IMR-90 (cell line): Measurements from ENCODE around the gene TOX3. TPM values are rescaled to one million over a fixed set of nuclear protein-coding genes. Genes with fewer than 3 reads are reported as not detected.

Experiments
- ATAC-seq: fragments of 200-7000 bp; cut with Tn5 transposase; 2 replicates; pipeline ENCODE4 v1.9.1; 2020; ENCODE audit warnings: low read depth, mild to moderate bottlenecking, moderate library complexity
- BruUV-seq: library from RNA; stranded (reverse); fragments of 400-500 nt; replicated peaks from 2 replicates; lab custom pipeline; 2021; lab: Mats Ljungman, UMichigan
- CTCF ChIA-PET: fragments of 300-600 bp; formaldehyde crosslinking; extraction: SDS; loops from one replicate; lab custom pipeline; 2021; ENCODE audit warnings: antibody characterized with exemption; lab: Yijun Ruan, JAX
- POLR2A ChIA-PET: fragments of 300-600 bp; sonication (Branson Sonifier 250); formaldehyde crosslinking; loops from one replicate; lab custom pipeline; 2022; ENCODE audit warnings: antibody characterized with exemption; ENCODE audit not compliant: unreplicated experiment; lab: Charles Lee
- DNase-seq: peaks from one replicate; pipeline ENCODE4 v3.0.0; 2013
- H2AFZ ChIP-seq: replicated peaks from 2 replicates; pipeline ENCODE3; 2013; ENCODE audit warnings: low read length, mild to moderate bottlenecking; ENCODE audit not compliant: poor library complexity
- H2AK5ac ChIP-seq: 2 replicates; pipeline ENCODE4 v1.6.1; 2013; ENCODE audit warnings: low read depth, low read length, inconsistent platforms
- H2AK9ac ChIP-seq: replicated peaks from 2 replicates; pipeline ENCODE3; 2013; ENCODE audit warnings: mild to moderate bottlenecking, low read depth, low read length, moderate library complexity; ENCODE audit not compliant: poor library complexity
- H2BK120ac ChIP-seq: 2 replicates; pipeline ENCODE4 v1.6.1; 2013; ENCODE audit warnings: low read depth, low read length, inconsistent platforms
- H2BK15ac ChIP-seq: 3 replicates; pipeline ENCODE4 v1.6.1; 2013; ENCODE audit warnings: low read depth, low read length, inconsistent platforms
- H2BK20ac ChIP-seq: 2 replicates; pipeline ENCODE4 v1.6.1; 2013; ENCODE audit warnings: low read depth, mild to moderate bottlenecking, inconsistent platforms, low read length, moderate library complexity
- H2BK5ac ChIP-seq: 2 replicates; pipeline ENCODE4 v1.6.1; 2013; ENCODE audit warnings: mild to moderate bottlenecking, low read depth, low read length, inconsistent platforms; ENCODE audit not compliant: poor library complexity, severe bottlenecking
- H3K14ac ChIP-seq: replicated peaks from 2 replicates; pipeline ENCODE4 v1.6.1; 2013; ENCODE audit warnings: low read depth, low read length, inconsistent platforms
- H3K18ac ChIP-seq: 2 replicates; pipeline ENCODE4 v1.6.1; 2013; ENCODE audit warnings: low read depth, low read length, control low read depth
- H3K23ac ChIP-seq: 2 replicates; pipeline ENCODE4 v1.6.1; 2013; ENCODE audit warnings: low read depth, low read length, inconsistent platforms
- H3K27ac ChIP-seq: 2 replicates; pipeline ENCODE4 v1.5.1; 2013; ENCODE audit warnings: mild to moderate bottlenecking, control low read depth, low read length; ENCODE audit not compliant: insufficient read depth
- H3K27me3 ChIP-seq: 2 replicates; pipeline ENCODE4 v1.6.1; 2013; ENCODE audit warnings: low read length; ENCODE audit not compliant: control insufficient read depth, insufficient read depth
- H3K36me3 ChIP-seq: 2 replicates; pipeline ENCODE4 v1.6.1; 2013; ENCODE audit warnings: low read length, mixed read lengths; ENCODE audit not compliant: control insufficient read depth, insufficient read depth
- H3K4ac ChIP-seq: 2 replicates; pipeline ENCODE4 v1.6.1; 2013; ENCODE audit warnings: low read depth, low read length, inconsistent platforms
- H3K4me1 ChIP-seq: 2 replicates; pipeline ENCODE4 v1.6.1; 2013; ENCODE audit warnings: low read length, mixed read lengths; ENCODE audit not compliant: control insufficient read depth, insufficient read depth
- H3K4me2 ChIP-seq: 2 replicates; pipeline ENCODE4 v1.6.1; 2013; ENCODE audit warnings: low read depth, mild to moderate bottlenecking, control low read depth, low read length, moderate library complexity
- H3K4me3 ChIP-seq: 2 replicates; pipeline ENCODE4 v1.5.1; 2013; ENCODE audit warnings: low read depth, mild to moderate bottlenecking, control low read depth, low read length, moderate library complexity; ENCODE audit not compliant: insufficient read depth
- H3K56ac ChIP-seq: 2 replicates; pipeline ENCODE4 v1.6.1; 2013; ENCODE audit warnings: low read length, inconsistent platforms; ENCODE audit not compliant: insufficient read depth; ENCODE audit errors: extremely low read depth
- H3K79me1 ChIP-seq, 2 experiments: 2 replicates each; pipeline ENCODE4 v1.6.1; 2013; ENCODE audit warnings: low read length in 2 of 2, inconsistent platforms in 1 of 2, low read depth in 1 of 2
- H3K9ac ChIP-seq: 2 replicates; pipeline ENCODE4 v1.6.1; 2013; ENCODE audit warnings: low read depth, low read length, control low read depth
- H3K9me1 ChIP-seq: 2 replicates; pipeline ENCODE4 v1.6.1; 2013; ENCODE audit warnings: low read length, inconsistent platforms; ENCODE audit not compliant: insufficient read depth
- H3K9me3 ChIP-seq: 2 replicates; pipeline ENCODE4 v1.6.1; 2013; ENCODE audit warnings: low read length; ENCODE audit not compliant: control insufficient read depth, insufficient read depth
- H4K20me1 ChIP-seq: 2 replicates; pipeline ENCODE4 v1.6.1; 2013; ENCODE audit warnings: low read length, inconsistent platforms; ENCODE audit not compliant: insufficient read depth
- H4K5ac ChIP-seq: 2 replicates; pipeline ENCODE4 v1.6.1; 2013; ENCODE audit warnings: mild to moderate bottlenecking, low read depth, low read length, control low read depth
- H4K8ac ChIP-seq, 2 experiments: 2 replicates each; pipeline ENCODE4 v1.6.1; 2013; ENCODE audit warnings: low read depth in 2 of 2, low read length in 2 of 2, control low read depth in 1 of 2, inconsistent platforms in 1 of 2
- H4K91ac ChIP-seq: 2 replicates; pipeline ENCODE4 v1.6.1; 2013; ENCODE audit warnings: low read depth, low read length, inconsistent platforms; ENCODE audit not compliant: insufficient read depth
- BHLHE40 ChIP-seq: fragments of 150-350 bp; IDR thresholded peaks from 2 replicates; pipeline ENCODE4 v1.6.1; 2016; ENCODE audit warnings: mild to moderate bottlenecking, low read depth, low read length
- CEBPB ChIP-seq: IDR thresholded peaks from 2 replicates; pipeline ENCODE4 v1.6.1; 2012; ENCODE audit warnings: low read depth, low read length, improper control_type of control experiment
- ELK1 ChIP-seq: fragments of 150-350 bp; IDR thresholded peaks from 2 replicates; pipeline ENCODE4 v1.6.1; 2016; ENCODE audit warnings: low read depth, mild to moderate bottlenecking, low read length, moderate library complexity, borderline replicate concordance
- POLR2A ChIP-seq: IDR thresholded peaks from 2 replicates; pipeline ENCODE4 v1.6.1; 2012; ENCODE audit warnings: mild to moderate bottlenecking, low read depth, low read length
- RAD21 ChIP-seq: IDR thresholded peaks from 2 replicates; pipeline ENCODE4 v1.6.1; 2012; ENCODE audit warnings: low read length, improper control_type of control experiment
- SMC3 ChIP-seq: fragments of 150-350 bp; IDR thresholded peaks from 2 replicates; pipeline ENCODE4 v1.6.1; 2016; ENCODE audit warnings: low read depth, mild to moderate bottlenecking, antibody characterized with exemption, low read length, moderate library complexity
- WGBS, 2 experiments: methylation state at CpG; one replicate each; pipeline versions ENCODE4 v1.1.5 to v1.1.7; 2013; ENCODE audit warnings: missing lambda C conversion rate in 2 of 2; ENCODE audit not compliant: insufficient read length in 1 of 2; ENCODE audit errors: extremely low coverage in 2 of 2; 5-methylcytosine and 5-hydroxymethylcytosine counted together
- dilution Hi-C: fragments of 300-500 bp; cut with HindIII; formaldehyde crosslinking; loops from one replicate; pipeline ENCODE4 v1.14.3; 2018; ENCODE audit warnings: low sequenced_read_pairs; ENCODE audit not compliant: unreplicated experiment
- in situ Hi-C: fragments of 300-500 bp; cut with MboI; formaldehyde crosslinking; loops from 3 replicates; pipeline ENCODE4 v1.14.3; 2019; ENCODE audit warnings: low sequenced_read_pairs, inconsistent platforms, mixed read lengths
- intact Hi-C: fragments of 100-400 bp; cut with micrococcal nuclease; formaldehyde crosslinking; loops from 2 replicates; pipeline ENCODE4 v1.10.0; 2022
- polyA plus RNA-seq, 3 experiments: library from polyadenylated mRNA; depleted of rRNA; stranded (reverse); fragments of >200 nt; gene quantifications; 2 replicates each; pipeline ENCODE4 v1.2.3, GENCODE V29; 2012; ENCODE audit warnings: low replicate concordance in 1 of 3
- total RNA-seq: library from RNA; depleted of rRNA; stranded (reverse); fragments of >200 nt; gene quantifications from 2 replicates; pipeline ENCODE4 v1.2.3, GENCODE V29; 2012
- TF ChIP-seq, protein P1 (sequence below): fragments of 150-350 bp; IDR thresholded peaks from 2 replicates; pipeline ENCODE4 v1.6.1; 2017; ENCODE audit warnings: mild to moderate bottlenecking, antibody characterized with exemption, low read length, low read depth
- TF ChIP-seq, protein P2 (sequence below): conservative IDR thresholded peaks from 2 replicates; pipeline ENCODE4 v1.5.1; 2012; ENCODE audit warnings: mild to moderate bottlenecking, low read depth, low read length, improper control_type of control experiment

TOX3 gene
- total and polyA plus RNA-seq, 2 of the 4 experiments (the other 2 are of a cell fraction) = not detected

GRCh38 chr16:52398021-52398420, 148.9 kb downstream of the TOX3 start:
- no TSS peak for BruUV-seq
- no peak overlapping the region for H2BK120ac ChIP-seq
- CTCF ChIA-PET = no interaction called here
- no peak overlapping the region for H3K9ac ChIP-seq
- POLR2A ChIA-PET = no interaction called here
- no peak overlapping the region for H3K23ac ChIP-seq
- no peaks in the 10 kb centered on the region for H3K4me1 ChIP-seq
- dilution Hi-C loops = no loop called here
- H4K5ac ChIP-seq = no peak overlapping the region
- H2BK20ac ChIP-seq = no peak overlapping the region
- H3K9me1 ChIP-seq = no peaks in the 10 kb centered on the region
- in situ Hi-C loops = no loop called here
- no peaks in the 10 kb centered on the region for H4K20me1 ChIP-seq
- H4K8ac ChIP-seq = no peak overlapping the region
- ATAC-seq (no peak), DNase-seq (no peak)
- H2BK15ac ChIP-seq = no peak overlapping the region
- H2BK5ac ChIP-seq = no peak overlapping the region
- H3K4me2 ChIP-seq = no peak overlapping the region
- TF ChIP-seq POLR2A (no peak), SMC3 (no peak), ELK1 (no peak), RAD21 (no peak), BHLHE40 (no peak), CEBPB (no peak)
- TF ChIP-seq, protein P1, sequence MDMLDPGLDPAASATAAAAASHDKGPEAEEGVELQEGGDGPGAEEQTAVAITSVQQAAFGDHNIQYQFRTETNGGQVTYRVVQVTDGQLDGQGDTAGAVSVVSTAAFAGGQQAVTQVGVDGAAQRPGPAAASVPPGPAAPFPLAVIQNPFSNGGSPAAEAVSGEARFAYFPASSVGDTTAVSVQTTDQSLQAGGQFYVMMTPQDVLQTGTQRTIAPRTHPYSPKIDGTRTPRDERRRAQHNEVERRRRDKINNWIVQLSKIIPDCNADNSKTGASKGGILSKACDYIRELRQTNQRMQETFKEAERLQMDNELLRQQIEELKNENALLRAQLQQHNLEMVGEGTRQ = no peak
- TF ChIP-seq, protein P2, sequence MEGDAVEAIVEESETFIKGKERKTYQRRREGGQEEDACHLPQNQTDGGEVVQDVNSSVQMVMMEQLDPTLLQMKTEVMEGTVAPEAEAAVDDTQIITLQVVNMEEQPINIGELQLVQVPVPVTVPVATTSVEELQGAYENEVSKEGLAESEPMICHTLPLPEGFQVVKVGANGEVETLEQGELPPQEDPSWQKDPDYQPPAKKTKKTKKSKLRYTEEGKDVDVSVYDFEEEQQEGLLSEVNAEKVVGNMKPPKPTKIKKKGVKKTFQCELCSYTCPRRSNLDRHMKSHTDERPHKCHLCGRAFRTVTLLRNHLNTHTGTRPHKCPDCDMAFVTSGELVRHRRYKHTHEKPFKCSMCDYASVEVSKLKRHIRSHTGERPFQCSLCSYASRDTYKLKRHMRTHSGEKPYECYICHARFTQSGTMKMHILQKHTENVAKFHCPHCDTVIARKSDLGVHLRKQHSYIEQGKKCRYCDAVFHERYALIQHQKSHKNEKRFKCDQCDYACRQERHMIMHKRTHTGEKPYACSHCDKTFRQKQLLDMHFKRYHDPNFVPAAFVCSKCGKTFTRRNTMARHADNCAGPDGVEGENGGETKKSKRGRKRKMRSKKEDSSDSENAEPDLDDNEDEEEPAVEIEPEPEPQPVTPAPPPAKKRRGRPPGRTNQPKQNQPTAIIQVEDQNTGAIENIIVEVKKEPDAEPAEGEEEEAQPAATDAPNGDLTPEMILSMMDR = no peak
- H3K14ac ChIP-seq = no peak overlapping the region
- no peaks in the 10 kb centered on the region for H3K36me3 ChIP-seq
- no peak overlapping the region for H2AFZ ChIP-seq
- H3K27me3 ChIP-seq = no peaks in the 10 kb centered on the region
- no peak overlapping the region for H3K18ac ChIP-seq
- no peaks in the 10 kb centered on the region for H3K79me1 ChIP-seq
- no peak overlapping the region for H3K56ac ChIP-seq
- intact Hi-C loops = no loop called here
- H2AK5ac ChIP-seq = no peak overlapping the region
- no peaks in the 10 kb centered on the region for H3K9me3 ChIP-seq
- WGBS, 2 experiments = no CpG with 5 or more reads among the region's 1 CpG
- H4K91ac ChIP-seq = no peak overlapping the region
- no peak overlapping the region for H3K27ac ChIP-seq
- no peak overlapping the region for H2AK9ac ChIP-seq
- no peak overlapping the region for H3K4me3 ChIP-seq
- no peak overlapping the region for H3K4ac ChIP-seq
